ENCODE data around the gene FAM47E. TPM values are rescaled to one million over a fixed set of nuclear protein-coding genes. Genes with fewer than 3 reads are reported as not detected.

The FAM47E gene
- total RNA-seq, 4 donors from 2014 or later: 0.30 to 5.3 (median 0.98) TPM

- no peaks in the 10 kb centered on the region for H3K4me1 ChIP-seq
- H3K9me3 ChIP-seq: no peaks in the 10 kb centered on the region
- H3K27me3 ChIP-seq: no peaks in the 10 kb centered on the region
- no peak overlapping the region for H3K27ac ChIP-seq
- 90% methylated on average over 6 of the region's 6 CpGs for WGBS
- DNase-seq (ENCODE audit: low spot score in 2 of 2): no peak
- H3K4me3 ChIP-seq: no peak overlapping the region
- TF ChIP-seq POLR2AphosphoS5 (IDR thresholded peaks at IDR 0.05): no peak
- TF ChIP-seq, protein P1, sequence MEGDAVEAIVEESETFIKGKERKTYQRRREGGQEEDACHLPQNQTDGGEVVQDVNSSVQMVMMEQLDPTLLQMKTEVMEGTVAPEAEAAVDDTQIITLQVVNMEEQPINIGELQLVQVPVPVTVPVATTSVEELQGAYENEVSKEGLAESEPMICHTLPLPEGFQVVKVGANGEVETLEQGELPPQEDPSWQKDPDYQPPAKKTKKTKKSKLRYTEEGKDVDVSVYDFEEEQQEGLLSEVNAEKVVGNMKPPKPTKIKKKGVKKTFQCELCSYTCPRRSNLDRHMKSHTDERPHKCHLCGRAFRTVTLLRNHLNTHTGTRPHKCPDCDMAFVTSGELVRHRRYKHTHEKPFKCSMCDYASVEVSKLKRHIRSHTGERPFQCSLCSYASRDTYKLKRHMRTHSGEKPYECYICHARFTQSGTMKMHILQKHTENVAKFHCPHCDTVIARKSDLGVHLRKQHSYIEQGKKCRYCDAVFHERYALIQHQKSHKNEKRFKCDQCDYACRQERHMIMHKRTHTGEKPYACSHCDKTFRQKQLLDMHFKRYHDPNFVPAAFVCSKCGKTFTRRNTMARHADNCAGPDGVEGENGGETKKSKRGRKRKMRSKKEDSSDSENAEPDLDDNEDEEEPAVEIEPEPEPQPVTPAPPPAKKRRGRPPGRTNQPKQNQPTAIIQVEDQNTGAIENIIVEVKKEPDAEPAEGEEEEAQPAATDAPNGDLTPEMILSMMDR (IDR thresholded peaks at IDR 0.05): no peak
- TF ChIP-seq POLR2A (IDR thresholded peaks at IDR 0.05): no peak
- no peak for TF ChIP-seq EP300 (IDR thresholded peaks at IDR 0.05)
- H3K36me3 ChIP-seq: no peaks in the 10 kb centered on the region
These were observed 16.3 kb downstream of the FAM47E start for GRCh38 chr4:76267811-76268210.

- DNase-seq (ENCODE audit: low spot score in 2 of 2): no peak
- Histone ChIP-seq H3K4me1 (no peaks in the 10 kb centered on the region), H3K27ac (no peak overlapping the region), H3K9me3 (no peaks in the 10 kb centered on the region), H3K36me3 (no peaks in the 10 kb centered on the region), H3K27me3 (no peaks in the 10 kb centered on the region), H3K4me3 (no peak overlapping the region)
- TF ChIP-seq POLR2AphosphoS5 (IDR thresholded peaks at IDR 0.05) (no peak), POLR2A (IDR thresholded peaks at IDR 0.05) (no peak), EP300 (IDR thresholded peaks at IDR 0.05) (no peak)
- TF ChIP-seq, protein P1 (IDR thresholded peaks at IDR 0.05): no peak
- WGBS: 80% methylated on average over 11 of the region's 11 CpGs
These were observed 19.0 kb downstream of the FAM47E start for GRCh38 chr4:76270244-76271175.

GRCh38 chr4:76271248-76271647 is 19.7 kb downstream of the FAM47E start:
- DNase-seq (ENCODE audit: low spot score in 2 of 2): no peak
- Histone ChIP-seq H3K36me3 (no peaks in the 10 kb centered on the region), H3K9me3 (no peaks in the 10 kb centered on the region), H3K27ac (no peak overlapping the region), H3K27me3 (no peaks in the 10 kb centered on the region), H3K4me1 (no peaks in the 10 kb centered on the region), H3K4me3 (no peak overlapping the region)
- WGBS: 95% methylated on average over 6 of the region's 6 CpGs
- TF ChIP-seq POLR2AphosphoS5 (IDR thresholded peaks at IDR 0.05) (no peak), EP300 (IDR thresholded peaks at IDR 0.05) (no peak), POLR2A (IDR thresholded peaks at IDR 0.05) (no peak)
- TF ChIP-seq, protein P1 (IDR thresholded peaks at IDR 0.05): no peak

DNA sequence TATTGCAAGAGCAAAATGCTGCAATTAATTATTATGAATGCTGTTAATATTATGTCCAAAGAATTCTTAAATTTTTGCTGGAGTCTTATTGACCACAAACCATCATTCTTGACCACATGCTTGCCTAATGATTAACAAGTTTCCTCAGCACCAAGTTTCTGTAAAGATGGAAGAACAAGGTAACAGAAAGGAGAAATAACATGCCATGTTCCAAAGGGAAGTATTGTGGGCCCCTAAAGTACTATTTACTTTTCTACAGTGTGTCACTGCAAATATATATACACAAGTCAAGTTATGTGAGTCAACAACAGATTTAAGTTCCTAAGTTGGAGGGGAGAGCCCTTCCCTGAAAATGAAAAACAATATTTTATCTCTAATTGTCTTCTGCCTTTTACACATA is 20.6 kb downstream of the FAM47E start:
- no peaks in the 10 kb centered on the region for H3K4me1 ChIP-seq
- no peak overlapping the region for H3K4me3 ChIP-seq
- H3K27ac ChIP-seq: no peak overlapping the region

GRCh38 chr4:76272582-76272981 is 21.1 kb downstream of the FAM47E start:
- H3K4me1 ChIP-seq: no peaks in the 10 kb centered on the region
- no peaks in the 10 kb centered on the region for H3K27me3 ChIP-seq
- H3K9me3 ChIP-seq: no peaks in the 10 kb centered on the region
- TF ChIP-seq, protein P1 (IDR thresholded peaks at IDR 0.05): no peak
- TF ChIP-seq EP300 (IDR thresholded peaks at IDR 0.05): no peak
- TF ChIP-seq POLR2A (IDR thresholded peaks at IDR 0.05): no peak
- no peak for TF ChIP-seq POLR2AphosphoS5 (IDR thresholded peaks at IDR 0.05)
- WGBS: 39% methylated on average over 1 of the region's 1 CpG
- H3K36me3 ChIP-seq: no peaks in the 10 kb centered on the region
- no peak overlapping the region for H3K4me3 ChIP-seq
- no peak for DNase-seq (ENCODE audit: low spot score in 2 of 2)
- H3K27ac ChIP-seq: no peak overlapping the region

More for the DNA sequence above, 20.6 kb downstream of the FAM47E start:
- H3K27me3 ChIP-seq: no peaks in the 10 kb centered on the region
- no peaks in the 10 kb centered on the region for H3K9me3 ChIP-seq
- no peak for TF ChIP-seq POLR2AphosphoS5 (IDR thresholded peaks at IDR 0.05)
- no peaks in the 10 kb centered on the region for H3K36me3 ChIP-seq
- DNase-seq (ENCODE audit: low spot score in 2 of 2): no peak

Measured in suprapubic skin (tissue), 4 donors.